Thyroid gland (tissue), 4 donors: ENCODE data around the gene UNC13C. TPM values are rescaled to one million over a fixed set of nuclear protein-coding genes. Genes with fewer than 3 reads are reported as not detected.

Experiments
- DNase-seq, 2 donors: peaks; one replicate each; pipeline ENCODE4 v3.0.0-alpha.2; 2019
- H3K27ac ChIP-seq, 3 donors: fragments of 200-600 bp; sonication (generic); 1 replicate in 2 of 3; 2 replicates in 1 of 3; pipeline ENCODE4 v1.5.1; 2016 to 2019; ENCODE audit warnings: mild to moderate bottlenecking in 1 of 3, moderate library complexity in 1 of 3
- H3K27me3 ChIP-seq: fragments of 200-600 bp; sonication (generic); one replicate; pipeline ENCODE4 v1.5.1; 2019
- H3K36me3 ChIP-seq, 2 donors: fragments of 200-600 bp; sonication (generic); one replicate each; pipeline ENCODE4 v1.5.1; 2016 to 2019
- H3K4me1 ChIP-seq, 2 donors: fragments of 200-600 bp; sonication (generic); one replicate each; pipeline ENCODE4 v1.5.1; 2017 to 2019
- H3K4me3 ChIP-seq, 3 donors: fragments of 200-600 bp; sonication (generic); replicated peaks in 1 of 3; 1 replicate in 2 of 3; 2 replicates in 1 of 3; pipeline ENCODE4 v1.5.1; 2016; ENCODE audit warnings: mild to moderate bottlenecking in 1 of 3
- H3K9me3 ChIP-seq: fragments of 200-600 bp; sonication (generic); one replicate; pipeline ENCODE4 v1.5.1; 2017
- POLR2A ChIP-seq, 2 donors: fragments of 450-650 bp; IDR thresholded peaks; one replicate each; pipeline ENCODE4 v1.6.1; 2017; ENCODE audit warnings: antibody characterized with exemption in 2 of 2, mild to moderate bottlenecking in 2 of 2, moderate library complexity in 1 of 2
- WGBS, 2 donors: methylation state at CpG; one replicate each; pipeline ENCODE4 v1.1.5; 2017; 5-methylcytosine and 5-hydroxymethylcytosine counted together
- intact Hi-C: fragments of 100-400 bp; cut with DNase I; formaldehyde crosslinking; loops from one replicate; pipeline ENCODE4 v1.15.1; 2023
- total RNA-seq, 4 donors: library from RNA; depleted of rRNA; stranded (reverse); fragments of >200 nt; gene quantifications; one replicate each; pipeline ENCODE4 v1.2.3, GENCODE V29; 2016
- TF ChIP-seq, protein P1 (sequence below), 6 experiments: fragments of 200-600 bp in 3 of 6; fragments of 450-650 bp in 3 of 6; sonication (generic) in 3 of 6; IDR thresholded peaks; one replicate each; pipeline ENCODE4 v1.5.1; 2016 to 2019; ENCODE audit warnings: antibody characterized with exemption in 6 of 6, mild to moderate bottlenecking in 2 of 6, inconsistent platforms in 1 of 6, moderate library complexity in 1 of 6

UNC13C gene
- total RNA-seq, 4 donors from 2014 or later: 1.1 to 10.6 (median 7.5) TPM

GRCh38 chr15:54120949-54121463 lies 142.8 kb downstream of the UNC13C start:
- H3K27me3 ChIP-seq: no peaks in the 10 kb centered on the region
- no peak overlapping the region for H3K4me3 ChIP-seq
- TF ChIP-seq POLR2A (IDR thresholded peaks at IDR 0.05): no peak
- TF ChIP-seq, protein P1, sequence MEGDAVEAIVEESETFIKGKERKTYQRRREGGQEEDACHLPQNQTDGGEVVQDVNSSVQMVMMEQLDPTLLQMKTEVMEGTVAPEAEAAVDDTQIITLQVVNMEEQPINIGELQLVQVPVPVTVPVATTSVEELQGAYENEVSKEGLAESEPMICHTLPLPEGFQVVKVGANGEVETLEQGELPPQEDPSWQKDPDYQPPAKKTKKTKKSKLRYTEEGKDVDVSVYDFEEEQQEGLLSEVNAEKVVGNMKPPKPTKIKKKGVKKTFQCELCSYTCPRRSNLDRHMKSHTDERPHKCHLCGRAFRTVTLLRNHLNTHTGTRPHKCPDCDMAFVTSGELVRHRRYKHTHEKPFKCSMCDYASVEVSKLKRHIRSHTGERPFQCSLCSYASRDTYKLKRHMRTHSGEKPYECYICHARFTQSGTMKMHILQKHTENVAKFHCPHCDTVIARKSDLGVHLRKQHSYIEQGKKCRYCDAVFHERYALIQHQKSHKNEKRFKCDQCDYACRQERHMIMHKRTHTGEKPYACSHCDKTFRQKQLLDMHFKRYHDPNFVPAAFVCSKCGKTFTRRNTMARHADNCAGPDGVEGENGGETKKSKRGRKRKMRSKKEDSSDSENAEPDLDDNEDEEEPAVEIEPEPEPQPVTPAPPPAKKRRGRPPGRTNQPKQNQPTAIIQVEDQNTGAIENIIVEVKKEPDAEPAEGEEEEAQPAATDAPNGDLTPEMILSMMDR (IDR thresholded peaks at IDR 0.05): no peak
- H3K36me3 ChIP-seq: no peaks in the 10 kb centered on the region
- peaks cover 0 to 9% of the 10 kb centered on the region in 2 donors for H3K4me1 ChIP-seq
- intact Hi-C loops: no loop called here
- 94 to 96% methylated on average over 5 of the region's 5 CpGs for WGBS, 2 donors
- no peak overlapping the region for H3K27ac ChIP-seq
- no peaks in the 10 kb centered on the region for H3K9me3 ChIP-seq
- no peak for DNase-seq

GRCh38 chr15:54127574-54127973 lies 149.3 kb downstream of the UNC13C start:
- intact Hi-C loops: no loop called here
- no peak for DNase-seq
- Histone ChIP-seq H3K27me3 (no peaks in the 10 kb centered on the region), H3K4me1 (no peaks in the 10 kb centered on the region), H3K9me3 (no peaks in the 10 kb centered on the region), H3K27ac (no peak overlapping the region), H3K36me3 (no peaks in the 10 kb centered on the region), H3K4me3 (no peak overlapping the region)
- WGBS, 2 donors: 92 to 97% methylated on average over 2 of the region's 2 CpGs
- no peak for TF ChIP-seq POLR2A (IDR thresholded peaks at IDR 0.05)
- TF ChIP-seq, protein P1 (IDR thresholded peaks at IDR 0.05): no peak

GRCh38 chr15:54131410-54131809 lies 153.2 kb downstream of the UNC13C start:
- no peak for DNase-seq
- H3K27me3 ChIP-seq: no peaks in the 10 kb centered on the region
- no peak overlapping the region for H3K4me3 ChIP-seq
- no peak for TF ChIP-seq POLR2A (IDR thresholded peaks at IDR 0.05)
- TF ChIP-seq, protein P1 (IDR thresholded peaks at IDR 0.05): no peak
- H3K36me3 ChIP-seq: no peaks in the 10 kb centered on the region
- no peak overlapping the region for H3K27ac ChIP-seq
- H3K4me1 ChIP-seq: no peaks in the 10 kb centered on the region
- intact Hi-C loops: no loop called here
- 85 to 90% methylated on average over 3 of the region's 3 CpGs for WGBS, 2 donors
- no peaks in the 10 kb centered on the region for H3K9me3 ChIP-seq

GRCh38 chr15:54149115-54149531 lies 170.9 kb downstream of the UNC13C start:
- no peak overlapping the region for H3K4me3 ChIP-seq
- no peak for TF ChIP-seq POLR2A (IDR thresholded peaks at IDR 0.05)
- TF ChIP-seq, protein P1 (IDR thresholded peaks at IDR 0.05): no peak
- H3K4me1 ChIP-seq: no peaks in the 10 kb centered on the region
- no peaks in the 10 kb centered on the region for H3K36me3 ChIP-seq
- no peak for DNase-seq
- intact Hi-C loops: no loop called here
- WGBS, 2 donors: 81 to 89% methylated on average over 1 of the region's 1 CpG
- no peak overlapping the region for H3K27ac ChIP-seq
- no peaks in the 10 kb centered on the region for H3K9me3 ChIP-seq
- no peaks in the 10 kb centered on the region for H3K27me3 ChIP-seq

DNA sequence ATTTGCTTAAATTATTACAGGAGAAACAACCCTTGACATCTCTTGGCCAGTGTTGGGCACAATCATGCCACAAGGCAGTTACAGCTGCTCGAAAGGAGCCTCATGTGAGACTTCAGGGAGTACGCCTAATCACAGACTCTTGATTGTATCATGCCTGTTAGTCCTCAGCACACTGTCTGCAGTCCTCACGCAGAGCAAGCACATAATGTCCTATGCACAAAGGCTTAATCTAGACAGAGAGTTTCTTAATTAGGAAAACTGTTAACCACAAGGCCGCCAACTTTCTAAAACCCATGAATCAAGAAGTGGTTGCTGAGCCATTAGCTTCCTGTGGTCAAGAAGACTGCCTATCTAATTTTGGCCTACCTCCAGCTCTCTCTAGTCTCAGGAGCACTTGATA lies 172.0 kb downstream of the UNC13C start:
- H3K27me3 ChIP-seq: no peaks in the 10 kb centered on the region
- no peak for TF ChIP-seq POLR2A (IDR thresholded peaks at IDR 0.05)
- TF ChIP-seq, protein P1 (IDR thresholded peaks at IDR 0.05): no peak
- H3K4me1 ChIP-seq: no peaks in the 10 kb centered on the region
- no peaks in the 10 kb centered on the region for H3K36me3 ChIP-seq
- DNase-seq: no peak
- 69 to 78% methylated on average over 4 of the region's 4 CpGs for WGBS, 2 donors
- no peak overlapping the region for H3K4me3 ChIP-seq
- no peaks in the 10 kb centered on the region for H3K9me3 ChIP-seq
- intact Hi-C loops: no loop called here
- H3K27ac ChIP-seq: no peak overlapping the region
